Spleen (tissue), 11 donors: ENCODE measurements around the gene OR5AU1. TPM values are rescaled to one million over a fixed set of nuclear protein-coding genes. Genes with fewer than 3 reads are reported as not detected.
A peak's percentile ranks its signal among the peaks of the same experiment; 100 is the strongest.

ENCODE experiments used
- DNase-seq: peaks from one replicate; pipeline ENCODE4 v3.0.0-alpha.2; 2020
- H3K27ac ChIP-seq, 8 donors: fragments of 200-600 bp; sonication (generic) in 7 of 8; 1 replicate in 4 of 8; 2 replicates in 4 of 8; pipeline versions ENCODE4 v1.5.0 to v1.8.0; 2016 to 2021; ENCODE audit warnings: inconsistent platforms in 4 of 8, mild to moderate bottlenecking in 4 of 8, moderate library complexity in 1 of 8
- H3K27me3 ChIP-seq, 7 donors: fragments of 200-600 bp; sonication (generic) in 6 of 7; replicated peaks in 1 of 7; 1 replicate in 4 of 7; 2 replicates in 3 of 7; pipeline versions ENCODE4 v1.5.0 to v1.8.0; 2016 to 2021; ENCODE audit warnings: inconsistent platforms in 3 of 7, mild to moderate bottlenecking in 1 of 7
- H3K36me3 ChIP-seq, 6 donors: fragments of 200-600 bp; sonication (generic) in 5 of 6; 1 replicate in 4 of 6; 2 replicates in 2 of 6; pipeline versions ENCODE4 v1.5.0 to v1.8.0; 2016 to 2021; ENCODE audit warnings: inconsistent platforms in 2 of 6
- H3K4me1 ChIP-seq, 6 donors: fragments of 200-600 bp; sonication (generic) in 5 of 6; 1 replicate in 3 of 6; 2 replicates in 3 of 6; pipeline versions ENCODE4 v1.5.0 to v1.8.0; 2016 to 2021; ENCODE audit warnings: inconsistent platforms in 3 of 6
- H3K4me3 ChIP-seq, 8 donors: fragments of 200-600 bp; sonication (generic) in 7 of 8; 1 replicate in 4 of 8; 2 replicates in 4 of 8; pipeline versions ENCODE4 v1.5.0 to v1.8.0; 2016 to 2021; ENCODE audit warnings: inconsistent platforms in 4 of 8, mild to moderate bottlenecking in 4 of 8, moderate library complexity in 2 of 8
- H3K9me3 ChIP-seq, 8 donors: fragments of 200-600 bp; sonication (generic) in 7 of 8; 1 replicate in 4 of 8; 2 replicates in 4 of 8; pipeline versions ENCODE4 v1.5.0 to v1.8.0; 2016 to 2021; ENCODE audit warnings: inconsistent platforms in 4 of 8
- CTCF ChIP-seq, 11 experiments: fragments of 200-600 bp in 7 of 11; fragments of 450-650 bp in 4 of 11; sonication (generic) in 4 of 11; IDR thresholded peaks in 8 of 11; conservative IDR thresholded peaks in 3 of 11; 1 replicate in 7 of 11; 2 replicates in 4 of 11; pipeline versions ENCODE4 v1.4.0 to v1.8.0; 2016 to 2021; ENCODE audit warnings: antibody characterized with exemption in 11 of 11, inconsistent platforms in 4 of 11, mild to moderate bottlenecking in 1 of 11
- POLR2A ChIP-seq, 3 donors: fragments of 450-650 bp; IDR thresholded peaks; one replicate each; pipeline ENCODE4 v1.5.1; 2017; ENCODE audit warnings: antibody characterized with exemption in 3 of 3, mild to moderate bottlenecking in 1 of 3
- POLR2AphosphoS5 ChIP-seq, 3 donors: sonication (generic); formaldehyde crosslinking; IDR thresholded peaks; one replicate each; pipeline ENCODE4 v1.5.1; 2017; ENCODE audit warnings: antibody characterized with exemption in 3 of 3
- WGBS, 5 donors: extraction: QIAGEN DNeasy Blood & Tissue Kit in 3 of 5; methylation state at CpG; one replicate each; pipeline versions ENCODE4 v1.1.5 to v1.1.7; 2013 to 2018; 5-methylcytosine and 5-hydroxymethylcytosine counted together
- intact Hi-C: fragments of 100-400 bp; cut with DNase I; formaldehyde crosslinking; loops from one replicate; pipeline ENCODE4 v1.15.0; 2023; ENCODE audit warnings: low total_unique reads
- polyA plus RNA-seq, 3 donors: library from polyadenylated mRNA; stranded (reverse); fragments of 200-250 nt; gene quantifications; one replicate each; pipeline ENCODE4 v1.2.1, GENCODE V29; 2013
- total RNA-seq, 7 donors: library from RNA; depleted of rRNA in 3 of 7; stranded (reverse); fragments of >200 nt in 3 of 7; fragmentation: NEBNext Ultra II Directional in 4 of 7; extraction: Animal tissue kit (Norgen Biotek cat#: 25700) in 4 of 7; gene quantifications; one replicate each; pipeline versions ENCODE4 v1.1.0 to v1.2.1, GENCODE V29; 2016 to 2021
- donor health status: healthy with polysubstance abuse.
- donor health status: DM: no; HTN: no; CAD: no; lungs with moderate emphysema.
- donor health status: DM: no; HTN: no; CAD: no.
- donor health status: Bipolar disorder and iron deficiency.
- donor health status: healthy.
- donor health status: DM: no; HTN: no; CAD: no.
- donor health status: DM: yes; HTN: yes; CAD: no.

OR5AU1 gene
- total and polyA plus RNA-seq, 10 donors, result not detected

- H3K9me3 ChIP-seq, result peaks cover 0 to 7% (median 0%) of the 10 kb centered on the region in 8 donors
- TF ChIP-seq POLR2AphosphoS5 (IDR thresholded peaks at IDR 0.05) (no peak), POLR2A (IDR thresholded peaks at IDR 0.05) (no peak), CTCF (IDR thresholded peaks at IDR 0.05 in 8 of 11, conservative IDR thresholded peaks at IDR 0.05 in 3 of 11) (no peak)
- no peaks in the 10 kb centered on the region for H3K36me3 ChIP-seq
- 0 to 40% (median 20%) methylated on average over 1 of the region's 1 CpG for WGBS, 5 donors
- intact Hi-C loops, result no loop called here
- H3K4me3 ChIP-seq, result peak overlapping the region in 6 of 8 donors; percentile 18 to 68 (median 40)
- no peak for DNase-seq
- peaks cover 7 to 19% (median 15%) of the 10 kb centered on the region in 6 donors for H3K4me1 ChIP-seq
- H3K27me3 ChIP-seq, result no peaks in the 10 kb centered on the region
- H3K27ac ChIP-seq, result no peak overlapping the region
These were observed 36.6 kb upstream of the OR5AU1 start for GRCh38 chr14:21192447-21192822.

GRCh38 chr14:21191809-21192446 lies 36.1 kb upstream of the OR5AU1 start:
- no peak for TF ChIP-seq POLR2A (IDR thresholded peaks at IDR 0.05)
- peak; percentile 42 to 76 (median 74) for TF ChIP-seq POLR2AphosphoS5 (IDR thresholded peaks at IDR 0.05)
- no peak for TF ChIP-seq CTCF (IDR thresholded peaks at IDR 0.05 in 8 of 11, conservative IDR thresholded peaks at IDR 0.05 in 3 of 11)
- Histone ChIP-seq H3K27ac (no peak overlapping the region), H3K4me3 (peak overlapping the region; percentile 8 to 68 (median 40)), H3K9me3 (peaks cover 0 to 2% (median 0%) of the 10 kb centered on the region in 8 donors), H3K4me1 (peaks cover 7 to 19% (median 15%) of the 10 kb centered on the region in 6 donors), H3K36me3 (no peaks in the 10 kb centered on the region), H3K27me3 (no peaks in the 10 kb centered on the region)
- peak; percentile 95 for DNase-seq
- intact Hi-C loops, result no loop called here
- 7 to 23% (median 11%) methylated on average over 5 to 19 of the region's 19 CpGs for WGBS, 5 donors

- H3K4me1 ChIP-seq, result peaks cover 7 to 19% (median 15%) of the 10 kb centered on the region in 6 donors
- H3K4me3 ChIP-seq, result peak overlapping the region in 6 of 8 donors; percentile 33 to 68 (median 42)
- intact Hi-C loops, result no loop called here
- TF ChIP-seq POLR2A (IDR thresholded peaks at IDR 0.05) (no peak), CTCF (IDR thresholded peaks at IDR 0.05 in 8 of 11, conservative IDR thresholded peaks at IDR 0.05 in 3 of 11) (no peak), POLR2AphosphoS5 (IDR thresholded peaks at IDR 0.05) (no peak)
- WGBS, 5 donors, result 75 to 87% (median 84%) methylated on average over 7 of the region's 7 CpGs
- no peaks in the 10 kb centered on the region for H3K27me3 ChIP-seq
- H3K36me3 ChIP-seq, result no peaks in the 10 kb centered on the region
- H3K9me3 ChIP-seq, result no peaks in the 10 kb centered on the region
- no peak for DNase-seq
- H3K27ac ChIP-seq, result no peak overlapping the region
These were observed 35.5 kb upstream of the OR5AU1 start for GRCh38 chr14:21191261-21191808.

- no peak for DNase-seq
- no peak for TF ChIP-seq POLR2A (IDR thresholded peaks at IDR 0.05)
- no peak for TF ChIP-seq POLR2AphosphoS5 (IDR thresholded peaks at IDR 0.05)
- TF ChIP-seq CTCF (IDR thresholded peaks at IDR 0.05 in 8 of 11, conservative IDR thresholded peaks at IDR 0.05 in 3 of 11), result no peak
- Histone ChIP-seq H3K27ac (no peak overlapping the region), H3K36me3 (no peaks in the 10 kb centered on the region), H3K4me1 (peaks cover 0 to 8% (median 0%) of the 10 kb centered on the region in 6 donors), H3K27me3 (no peaks in the 10 kb centered on the region), H3K4me3 (no peak overlapping the region), H3K9me3 (peaks cover 0 to 15% (median 12%) of the 10 kb centered on the region in 8 donors)
- WGBS, 5 donors, result 33 to 49% (median 38%) methylated on average over 5 of the region's 5 CpGs
- intact Hi-C loops, result no loop called here
These were observed 29.6 kb upstream of the OR5AU1 start for GRCh38 chr14:21185491-21185890.
